ENCODE data around the gene MAGI2. TPM values are rescaled to one million over a fixed set of nuclear protein-coding genes. Genes with fewer than 3 reads are reported as not detected.
"Not testable (repeated sequence)": the region's sequence is repeated elsewhere in the genome, so short reads cannot be mapped to it uniquely, and the experiment has no call there.

MAGI2 gene
- polyA plus RNA-seq, 4 donors, result 32.0 to 38.7 (median 33.7) TPM

DNA sequence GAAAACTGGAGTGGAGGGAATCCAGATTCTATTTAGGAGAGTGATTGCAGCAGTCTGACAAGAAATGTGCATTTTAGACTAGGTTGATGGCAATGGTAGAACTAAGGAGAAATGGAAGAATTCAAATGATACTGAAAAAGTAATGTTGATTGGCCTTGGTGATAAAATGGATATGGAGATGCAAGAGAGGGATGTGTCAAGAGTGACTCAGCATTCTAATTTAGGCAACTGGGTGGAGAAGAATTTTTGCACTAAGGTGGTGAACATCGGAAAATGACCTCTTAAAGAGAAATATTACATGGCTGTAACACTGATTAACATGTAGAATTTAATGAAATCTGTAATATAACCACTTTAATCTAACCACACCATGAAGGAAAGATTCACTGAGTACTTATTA lies 848.3 kb downstream of the MAGI2 start:
- no peak for DNase-seq (ENCODE audit: low read depth in 4 of 4, low spot score in 2 of 4)

DNA sequence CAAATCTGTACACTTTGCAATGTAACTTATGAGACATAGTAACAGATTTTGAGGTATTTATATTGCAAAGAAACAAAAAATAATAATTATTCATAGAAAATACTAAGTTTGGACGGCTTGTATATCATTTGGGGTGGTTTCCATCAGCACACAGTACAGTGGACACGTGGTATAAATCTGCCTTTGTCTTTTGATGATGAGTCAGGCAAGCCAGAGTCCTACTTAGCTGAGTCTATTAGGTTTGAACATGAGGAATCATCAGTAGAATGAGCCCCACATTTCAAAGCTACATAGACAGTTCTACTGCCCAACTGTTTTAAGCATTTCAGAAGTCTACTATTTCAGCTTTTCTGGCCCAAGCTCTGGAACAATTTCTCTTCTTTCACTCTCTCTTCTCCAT lies 851.7 kb downstream of the MAGI2 start:
- DNase-seq (ENCODE audit: low read depth in 4 of 4, low spot score in 2 of 4), result no peak

DNA sequence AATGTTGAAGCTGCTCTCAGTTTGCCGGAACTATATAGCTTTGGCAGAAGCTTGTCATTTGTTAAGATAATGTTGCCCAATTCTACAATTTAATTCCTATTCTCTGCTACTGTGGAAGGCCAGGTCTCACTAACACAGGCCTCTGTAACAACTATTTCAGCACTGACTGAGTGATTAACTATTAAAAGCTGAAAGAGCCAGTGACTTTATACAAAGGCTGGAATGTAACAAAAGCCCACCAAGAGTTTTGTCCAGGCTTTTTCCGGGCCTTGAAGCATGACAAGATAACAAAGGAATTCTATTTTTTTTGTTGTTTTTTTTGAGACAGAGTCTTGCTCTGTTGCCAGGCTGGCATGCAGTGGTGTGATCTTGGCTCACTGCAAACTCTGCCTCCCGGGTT lies 859.3 kb downstream of the MAGI2 start:
- DNase-seq (ENCODE audit: low read depth in 4 of 4, low spot score in 2 of 4), result no peak

DNA sequence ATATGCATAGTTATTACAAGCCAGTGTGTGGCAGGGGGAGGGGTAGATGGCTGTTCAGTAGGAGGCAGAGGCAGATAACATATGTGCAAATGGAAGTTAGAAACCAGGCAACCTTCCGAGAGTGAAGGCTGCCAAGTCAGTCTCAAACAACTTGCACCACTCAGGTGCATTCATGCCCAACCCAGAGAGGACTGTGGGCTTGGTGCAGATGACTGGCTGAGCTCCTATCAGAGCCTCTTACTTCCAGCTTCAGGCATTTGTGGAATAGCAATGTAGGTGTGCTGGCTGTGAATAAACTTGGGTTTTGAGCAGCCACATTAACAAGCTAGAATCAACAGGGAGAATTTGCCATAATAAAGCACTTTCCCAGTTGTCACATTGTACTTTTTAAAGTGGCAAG lies 865.1 kb downstream of the MAGI2 start:
- no peak for DNase-seq (ENCODE audit: low read depth in 4 of 4, low spot score in 2 of 4)

DNA sequence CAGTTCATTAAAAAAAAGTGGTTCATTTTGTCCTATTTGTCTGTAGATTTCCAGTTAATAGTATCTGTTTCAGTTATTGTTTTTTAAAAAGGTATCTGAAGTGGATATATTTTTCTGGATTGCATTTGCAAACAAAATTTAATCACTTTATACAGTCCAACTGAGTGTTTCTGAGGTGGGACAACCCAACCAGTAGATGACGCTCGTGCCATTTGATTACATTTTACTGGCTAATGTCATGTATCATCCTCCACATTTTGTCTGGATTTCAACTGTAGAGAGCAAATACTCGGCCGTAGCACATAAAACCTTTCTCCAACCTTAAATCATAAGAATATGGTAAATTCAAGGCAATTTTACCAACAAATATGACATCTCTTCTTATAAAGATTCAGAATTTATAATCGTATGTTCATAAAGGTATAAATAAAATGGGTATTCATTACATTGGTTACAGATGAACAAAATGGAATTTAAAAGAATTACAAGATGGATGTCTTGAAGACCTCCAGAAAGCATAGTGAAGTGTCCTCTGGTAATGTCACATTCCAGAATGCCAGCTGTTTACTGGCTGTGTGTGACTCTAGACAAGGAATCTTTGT lies 865.9 kb downstream of the MAGI2 start:
- no peak for DNase-seq (ENCODE audit: low read depth in 4 of 4, low spot score in 2 of 4)

DNA sequence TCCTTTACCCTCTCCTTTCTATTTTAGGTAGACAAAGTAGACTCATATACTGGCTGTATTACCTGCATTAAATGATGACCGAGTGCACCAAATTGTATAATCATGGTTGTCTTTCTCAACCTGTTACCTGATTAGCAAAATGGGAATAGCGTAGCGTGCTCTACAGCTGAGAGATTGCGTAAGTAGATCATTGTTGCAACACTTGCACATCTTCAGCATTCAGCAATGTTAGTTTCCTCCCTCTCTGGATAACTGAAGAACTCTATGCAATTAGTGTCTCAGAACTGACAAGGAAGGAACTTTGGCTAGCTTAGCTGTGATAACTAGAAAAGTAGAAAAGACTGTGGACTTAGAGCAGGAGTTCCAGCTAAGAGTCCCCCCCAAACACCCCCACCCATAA lies 867.5 kb downstream of the MAGI2 start:
- DNase-seq (ENCODE audit: low read depth in 4 of 4, low spot score in 2 of 4), result no peak

DNA sequence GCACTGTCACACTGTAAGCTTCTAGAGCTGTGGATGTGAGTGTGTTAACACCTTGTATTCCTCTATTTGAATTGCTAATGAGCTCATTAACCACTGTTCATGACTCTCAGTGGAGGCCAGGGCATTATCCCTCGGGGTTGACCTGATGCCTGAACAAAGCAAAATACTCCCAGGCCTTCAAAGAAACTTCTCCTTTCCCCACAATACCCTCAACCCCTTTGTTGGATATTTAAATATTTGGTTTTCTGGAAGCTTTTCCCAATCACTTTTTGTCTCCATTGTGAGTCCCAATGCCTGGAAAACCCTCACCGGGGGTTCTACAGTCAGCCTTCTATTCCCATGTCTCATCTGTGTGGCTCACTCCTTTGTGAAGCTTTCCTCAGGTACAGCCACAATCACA lies 874.8 kb downstream of the MAGI2 start:
- DNase-seq (ENCODE audit: low read depth in 4 of 4, low spot score in 2 of 4), result no peak

DNA sequence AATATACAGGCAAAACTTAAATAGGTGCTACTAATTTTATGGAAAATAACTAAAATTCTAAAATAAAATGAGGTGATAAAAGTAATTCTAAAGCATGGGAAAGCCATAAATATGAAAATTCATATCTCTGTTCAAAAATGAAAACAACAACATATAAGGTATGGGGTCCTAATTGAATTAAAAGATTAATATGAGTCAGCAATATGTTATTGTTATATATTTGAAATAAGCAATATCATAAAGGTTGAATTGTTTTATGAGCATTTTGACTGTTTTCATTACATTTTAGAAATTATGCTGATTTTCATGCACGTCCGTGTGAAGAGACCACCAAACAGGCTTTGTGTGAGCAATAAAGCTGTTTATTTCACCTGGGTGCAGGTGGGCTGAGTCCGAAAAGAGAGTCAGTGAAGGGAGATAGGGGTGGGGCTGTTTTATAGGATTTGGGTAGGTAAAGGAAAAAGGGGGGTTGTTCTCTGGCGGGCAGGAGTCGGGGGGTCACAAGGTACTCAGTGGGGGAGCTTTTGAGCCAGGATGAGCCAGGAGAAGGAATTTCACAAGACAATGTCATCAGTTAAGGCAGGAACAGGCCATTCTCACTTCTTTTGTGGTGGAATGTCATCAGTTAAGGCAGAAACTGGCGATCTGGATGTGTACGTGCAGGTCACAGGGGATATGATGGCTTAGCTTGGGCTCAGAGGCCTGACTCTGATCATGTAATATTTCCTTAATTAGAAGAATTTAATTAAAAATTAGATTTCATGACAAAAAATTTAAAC lies 876.1 kb downstream of the MAGI2 start:
- not testable (repeated sequence) for DNase-seq (ENCODE audit: low read depth in 4 of 4, low spot score in 2 of 4)

DNA sequence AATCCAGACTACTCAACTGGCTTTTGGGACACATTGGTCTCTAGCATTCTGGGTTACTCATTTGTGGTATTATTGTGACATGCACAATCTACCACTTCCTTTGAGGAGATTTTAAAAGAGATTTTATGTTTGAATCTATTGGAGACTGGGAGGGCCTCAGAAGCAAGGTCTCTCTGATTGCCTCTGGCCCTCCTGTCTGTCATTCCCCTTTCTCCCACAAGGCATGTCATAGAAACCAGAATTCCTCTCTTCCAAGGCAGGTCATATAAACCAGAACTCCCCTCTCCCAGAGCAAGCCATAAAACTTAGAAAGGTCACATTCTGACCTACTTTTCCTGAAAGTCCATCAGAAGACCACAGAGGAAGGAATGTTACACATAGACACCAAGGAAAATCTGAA lies 877.2 kb downstream of the MAGI2 start:
- no peak for DNase-seq (ENCODE audit: low read depth in 4 of 4, low spot score in 2 of 4)

DNA sequence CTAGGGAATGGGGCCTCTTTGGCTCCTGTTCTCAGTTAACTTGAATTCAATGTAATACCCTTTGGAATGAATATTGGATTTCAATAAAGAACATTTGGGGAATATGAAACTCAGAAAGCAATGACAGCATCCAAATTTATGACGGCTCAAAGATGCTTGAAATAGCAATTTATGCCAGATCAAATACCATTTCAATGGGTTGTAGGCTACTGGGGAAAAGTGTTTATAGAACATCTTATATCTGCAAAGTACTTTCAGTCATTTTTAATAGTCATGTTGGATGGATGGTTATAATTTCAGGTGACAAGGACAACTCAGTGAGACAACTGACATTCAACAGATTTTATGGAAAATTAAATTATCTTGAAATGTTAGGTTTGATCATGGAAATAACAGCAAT lies 882.2 kb downstream of the MAGI2 start:
- no peak for DNase-seq (ENCODE audit: low read depth in 4 of 4, low spot score in 2 of 4)

DNA sequence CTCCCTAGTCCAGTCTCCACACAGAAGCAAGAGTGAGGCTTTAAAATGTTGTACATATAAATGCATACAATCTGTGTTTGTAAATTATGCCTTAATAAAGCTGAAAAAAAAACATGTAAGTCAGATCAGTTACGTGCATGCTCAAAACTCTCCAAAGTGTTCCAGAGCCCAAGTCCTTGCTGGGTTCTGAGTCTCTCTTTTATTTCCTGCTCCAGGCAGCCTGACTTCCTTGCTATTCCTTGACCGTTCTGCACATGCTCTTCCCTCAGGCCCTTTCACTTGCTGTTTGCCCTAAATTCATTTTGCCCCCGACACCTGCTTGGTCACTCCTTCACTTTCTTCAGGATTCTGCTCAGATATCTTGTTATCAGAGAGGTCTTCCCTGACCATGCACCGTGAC lies 884.8 kb downstream of the MAGI2 start:
- DNase-seq (ENCODE audit: low read depth in 4 of 4, low spot score in 2 of 4), result no peak

DNA sequence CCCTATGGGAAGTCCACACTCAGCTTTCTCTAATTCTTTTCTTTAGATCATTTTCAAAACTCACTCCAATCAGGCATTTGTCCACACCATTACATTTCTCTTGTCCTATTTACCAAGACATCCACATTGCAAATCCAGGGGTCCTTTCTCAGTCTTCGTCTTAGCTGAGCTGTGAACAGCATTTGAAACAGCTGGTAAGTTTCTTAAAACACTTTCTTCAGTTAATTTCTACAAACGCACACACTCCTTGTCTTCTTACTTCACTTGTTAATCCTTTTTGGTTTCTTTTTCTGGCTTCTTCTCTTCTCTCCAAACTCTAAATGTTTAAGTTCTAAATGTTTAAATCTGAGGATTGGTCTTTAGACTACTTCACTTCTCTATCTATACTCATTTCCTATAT lies 885.6 kb downstream of the MAGI2 start:
- DNase-seq (ENCODE audit: low read depth in 4 of 4, low spot score in 2 of 4), result no peak

DNA sequence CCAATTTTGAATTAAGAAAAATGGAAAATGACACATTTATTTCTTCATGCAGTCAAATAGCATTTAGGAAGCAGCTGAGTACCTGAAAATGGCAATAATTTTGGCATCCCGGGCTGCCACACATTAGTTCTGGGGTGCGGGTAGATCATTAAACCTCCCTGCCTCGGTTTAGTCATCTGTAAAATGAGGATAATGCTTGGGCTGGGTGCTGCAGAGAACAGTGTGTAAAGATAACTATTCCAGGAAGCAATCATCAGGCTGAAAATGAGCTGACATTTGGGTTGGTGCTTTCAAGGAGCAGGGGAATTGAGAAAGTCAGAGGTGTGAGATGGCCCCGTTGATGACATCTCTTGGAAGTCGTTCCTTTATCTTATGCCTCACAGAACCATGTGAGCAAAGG lies 887.7 kb downstream of the MAGI2 start:
- DNase-seq (ENCODE audit: low read depth in 4 of 4, low spot score in 2 of 4), result no peak

DNA sequence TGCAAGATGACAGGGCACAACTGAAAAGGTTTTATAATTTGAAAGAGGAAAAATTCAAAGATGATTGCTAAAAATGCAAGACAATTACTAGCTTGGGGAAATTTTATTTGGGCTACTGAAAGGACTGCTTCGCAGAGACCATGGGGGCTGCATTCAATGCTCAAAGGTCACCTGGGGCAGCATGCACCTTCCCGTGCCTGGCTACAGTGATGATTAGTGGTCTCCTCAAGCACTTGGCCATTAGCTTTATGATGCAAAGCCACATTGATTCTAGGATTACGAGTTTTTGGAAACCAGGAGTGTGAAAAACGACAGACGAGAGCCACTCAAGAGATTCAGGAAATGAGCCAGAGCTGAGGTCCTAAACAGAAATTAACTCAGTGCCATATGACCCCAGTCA lies 890.3 kb downstream of the MAGI2 start:
- DNase-seq (ENCODE audit: low read depth in 4 of 4, low spot score in 2 of 4), result peak in 1 of 4 donors; percentile 2

DNA sequence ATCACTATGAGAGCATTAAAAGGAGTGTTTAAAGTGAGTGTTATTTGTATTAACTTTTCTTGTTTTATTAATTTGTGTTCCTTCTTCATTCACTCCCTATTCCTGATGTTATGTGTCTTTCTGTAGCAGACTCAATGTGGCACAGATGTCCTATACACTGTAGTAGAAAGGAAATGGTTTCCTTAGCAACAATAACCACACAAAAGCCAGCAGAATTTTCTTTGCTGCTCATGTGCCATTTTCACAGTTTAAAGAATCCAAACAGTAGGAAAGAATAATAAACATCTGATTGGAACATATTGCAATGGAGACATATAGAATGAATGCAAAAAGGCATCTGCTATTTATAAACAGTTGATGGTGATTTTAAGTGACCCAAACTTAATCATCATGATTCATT lies 891.3 kb downstream of the MAGI2 start:
- no peak for DNase-seq (ENCODE audit: low read depth in 4 of 4, low spot score in 2 of 4)

DNA sequence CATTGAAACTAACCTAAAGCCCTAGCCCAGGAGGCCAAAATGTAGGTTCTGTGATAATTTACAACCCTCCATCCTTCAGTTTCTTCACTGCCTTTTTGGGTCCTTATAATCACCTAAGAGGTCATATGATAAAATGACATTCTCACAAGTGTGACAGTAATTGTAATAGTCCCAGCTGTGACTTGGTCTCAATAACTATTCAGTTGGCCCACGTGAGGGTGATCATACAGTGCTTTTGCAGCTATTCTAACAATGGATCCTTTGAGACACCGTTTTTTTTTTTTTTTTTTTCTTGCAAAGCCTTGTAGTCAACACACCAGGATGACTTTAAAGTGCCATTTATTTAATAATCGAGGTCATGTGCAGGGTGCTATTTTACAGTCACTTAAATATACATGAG lies 894.9 kb downstream of the MAGI2 start:
- DNase-seq (ENCODE audit: low read depth in 4 of 4, low spot score in 2 of 4), result no peak

DNA sequence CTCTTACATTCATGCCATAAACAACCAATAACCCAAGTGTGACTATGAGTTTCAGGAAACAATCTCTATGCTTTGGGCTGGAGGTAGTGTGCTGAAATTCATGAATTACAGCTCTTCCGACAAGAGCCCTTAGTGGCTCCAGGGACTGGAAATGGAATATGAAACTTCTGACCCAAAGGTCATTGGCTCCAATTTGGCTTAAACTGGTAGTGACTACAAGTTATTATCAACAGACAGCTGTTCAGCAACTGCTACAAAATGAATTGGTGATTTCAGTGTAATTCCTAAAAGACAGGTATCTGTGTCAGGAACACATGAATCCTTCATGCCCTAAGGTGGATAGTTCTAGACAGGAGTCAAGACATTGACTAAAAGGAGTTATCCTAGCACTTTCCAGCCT lies 909.5 kb downstream of the MAGI2 start:
- DNase-seq (ENCODE audit: low read depth in 4 of 4, low spot score in 2 of 4), result no peak

DNA sequence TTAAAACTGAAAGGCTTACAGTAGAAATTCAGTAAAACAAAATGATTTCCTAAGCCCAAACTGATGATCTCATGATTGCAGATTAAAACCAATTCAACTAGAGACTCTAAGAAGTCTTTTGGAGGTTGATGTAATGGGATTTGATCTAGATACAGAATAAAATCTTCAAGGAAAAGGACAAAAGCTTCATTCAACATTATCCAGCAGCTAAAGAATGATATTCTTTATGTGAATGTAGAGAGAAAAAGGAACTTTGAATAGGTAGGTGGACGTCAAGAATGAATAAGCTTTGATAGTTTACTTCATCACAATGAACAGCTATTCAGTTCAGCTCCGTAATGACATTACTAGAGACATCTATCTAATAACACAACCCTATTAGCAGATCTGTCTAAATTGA lies 910.5 kb downstream of the MAGI2 start:
- no peak for DNase-seq (ENCODE audit: low read depth in 4 of 4, low spot score in 2 of 4)

DNA sequence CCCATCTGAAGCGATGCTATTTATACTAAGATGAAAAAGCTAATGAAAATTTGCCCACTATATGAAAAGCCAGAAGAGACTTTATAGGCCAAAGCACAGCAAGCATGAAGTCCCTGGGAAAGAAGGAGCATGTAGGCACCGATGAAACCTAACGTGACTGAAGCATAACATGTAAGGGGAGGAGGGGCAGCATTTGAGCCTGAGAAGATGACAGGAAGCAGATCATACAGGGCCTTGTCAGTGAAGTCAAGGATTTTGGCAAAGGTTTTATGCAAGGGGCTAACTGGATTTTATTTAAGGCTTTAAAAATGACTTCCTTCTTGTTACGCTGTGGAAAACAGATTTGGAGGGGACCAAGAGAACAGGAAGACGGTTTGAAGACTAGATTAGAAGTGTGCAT lies 910.9 kb downstream of the MAGI2 start:
- no peak for DNase-seq (ENCODE audit: low read depth in 4 of 4, low spot score in 2 of 4)

DNA sequence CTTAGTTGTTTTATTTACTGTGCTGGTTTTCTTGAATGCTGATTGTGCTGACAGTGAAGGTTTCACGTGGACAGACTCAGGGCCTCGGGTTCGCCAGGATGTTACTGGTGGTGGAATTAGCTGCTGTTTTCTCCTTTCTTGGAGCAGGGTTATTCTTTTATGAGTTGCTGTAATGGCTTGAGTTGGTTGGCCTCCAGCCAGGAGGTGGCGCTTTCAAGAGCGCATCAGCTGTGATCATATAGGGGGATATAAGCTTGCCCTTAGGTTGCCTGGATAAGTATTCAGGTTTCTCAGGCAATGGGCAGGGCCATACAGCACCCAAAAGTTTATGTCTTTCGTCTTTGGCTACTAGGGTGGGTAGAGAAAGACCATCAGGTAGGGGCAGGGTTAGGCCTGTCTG lies 913.6 kb downstream of the MAGI2 start:
- no peak for DNase-seq (ENCODE audit: low read depth in 4 of 4, low spot score in 2 of 4)

DNA sequence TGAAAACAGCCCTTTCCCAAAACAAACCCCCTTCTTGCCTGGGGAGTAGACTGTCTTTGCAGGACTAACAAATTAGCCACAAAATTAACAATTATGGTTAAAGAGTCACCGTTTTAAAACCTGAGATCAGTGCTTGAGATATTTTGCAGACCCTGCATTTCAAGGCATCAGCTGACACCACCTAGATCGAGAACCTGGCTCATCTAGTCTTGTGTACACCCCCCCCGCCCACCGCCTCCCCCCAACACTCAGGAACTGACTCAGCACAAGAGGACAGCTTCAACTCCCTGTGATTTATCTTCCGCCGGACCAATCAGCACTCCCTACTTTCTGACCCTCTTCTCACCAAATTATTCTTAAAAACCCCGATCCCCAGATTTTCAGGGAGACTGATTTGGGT lies 917.8 kb downstream of the MAGI2 start:
- DNase-seq (ENCODE audit: low read depth in 4 of 4, low spot score in 2 of 4), result no peak

DNA sequence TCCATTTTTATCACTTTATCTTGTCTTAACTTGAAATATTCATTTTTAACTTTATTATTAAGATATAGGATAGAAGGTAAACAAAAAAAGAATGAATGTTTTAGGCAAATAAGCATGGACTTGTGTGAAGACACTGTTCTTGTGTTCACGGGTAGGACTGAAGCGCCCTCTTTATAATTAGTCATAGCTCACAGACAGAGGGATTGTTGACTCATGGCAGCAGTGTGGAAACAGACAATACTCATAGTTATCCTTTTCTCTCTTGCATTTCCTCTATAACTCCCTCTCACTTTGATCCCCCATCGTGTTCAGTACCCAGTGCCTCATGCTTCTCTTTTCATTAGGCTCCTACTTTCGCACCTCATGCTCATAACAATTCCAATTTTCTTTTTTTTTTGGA lies 923.1 kb downstream of the MAGI2 start:
- DNase-seq (ENCODE audit: low read depth in 4 of 4, low spot score in 2 of 4), result no peak

DNA sequence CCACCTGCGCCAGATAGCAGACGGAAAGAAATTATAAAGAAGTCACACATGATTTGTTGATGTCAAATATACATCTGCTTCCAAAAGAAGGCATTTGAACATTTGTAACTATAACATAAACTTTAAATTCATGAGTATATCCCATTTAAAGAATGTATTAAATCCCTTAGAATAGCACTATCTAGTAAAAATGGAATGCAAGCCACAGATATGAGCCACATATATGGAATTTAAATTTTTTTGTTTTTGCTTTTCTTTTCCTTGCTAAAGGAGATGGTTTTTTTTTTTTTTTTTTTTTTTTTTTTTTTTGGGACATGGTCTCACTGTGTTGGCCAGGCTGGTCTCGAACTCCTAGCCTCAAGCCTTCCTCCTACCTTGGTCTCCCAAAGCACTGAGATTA lies 924.1 kb downstream of the MAGI2 start:
- DNase-seq (ENCODE audit: low read depth in 4 of 4, low spot score in 2 of 4), result no peak

All from left renal cortex interstitium (tissue), 4 donors.